GM04503 (cell line): ENCODE data around the gene MBD3L3.
"Not testable (repeated sequence)": the region's sequence is repeated elsewhere in the genome, so short reads cannot be mapped to it uniquely, and the experiment has no call there.

Source experiments
- DNase-seq: peaks from one replicate; pipeline ENCODE4 v3.0.0-alpha.2; 2012; ENCODE audit warnings: low read depth

The MBD3L3 gene

DNA sequence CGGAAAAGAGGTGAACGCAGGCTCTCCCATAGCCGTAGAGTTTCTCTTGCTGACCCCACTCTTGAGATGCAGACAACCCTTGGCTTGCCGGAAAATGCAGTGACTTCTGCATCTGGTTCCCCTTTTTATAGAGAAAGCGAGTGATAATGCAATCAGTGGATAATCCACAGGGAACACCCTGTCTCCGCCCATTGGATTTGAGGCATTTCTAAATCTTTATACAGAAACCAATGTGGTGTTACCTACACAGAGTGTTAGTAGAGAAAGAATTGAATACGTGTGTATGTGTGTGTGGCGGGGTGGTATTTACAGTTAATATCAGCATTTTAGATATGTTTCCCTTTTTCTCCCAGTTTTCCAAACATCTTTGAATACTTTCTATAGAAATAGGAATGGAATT is at the start of gene MBD3L3:
TSS of gene MBD3L3 (minus strand) at position 101 of the 400 bp plus-strand sequence. CDS start at position 30, 71 bp downstream.
- not testable (repeated sequence) for DNase-seq

DNA sequence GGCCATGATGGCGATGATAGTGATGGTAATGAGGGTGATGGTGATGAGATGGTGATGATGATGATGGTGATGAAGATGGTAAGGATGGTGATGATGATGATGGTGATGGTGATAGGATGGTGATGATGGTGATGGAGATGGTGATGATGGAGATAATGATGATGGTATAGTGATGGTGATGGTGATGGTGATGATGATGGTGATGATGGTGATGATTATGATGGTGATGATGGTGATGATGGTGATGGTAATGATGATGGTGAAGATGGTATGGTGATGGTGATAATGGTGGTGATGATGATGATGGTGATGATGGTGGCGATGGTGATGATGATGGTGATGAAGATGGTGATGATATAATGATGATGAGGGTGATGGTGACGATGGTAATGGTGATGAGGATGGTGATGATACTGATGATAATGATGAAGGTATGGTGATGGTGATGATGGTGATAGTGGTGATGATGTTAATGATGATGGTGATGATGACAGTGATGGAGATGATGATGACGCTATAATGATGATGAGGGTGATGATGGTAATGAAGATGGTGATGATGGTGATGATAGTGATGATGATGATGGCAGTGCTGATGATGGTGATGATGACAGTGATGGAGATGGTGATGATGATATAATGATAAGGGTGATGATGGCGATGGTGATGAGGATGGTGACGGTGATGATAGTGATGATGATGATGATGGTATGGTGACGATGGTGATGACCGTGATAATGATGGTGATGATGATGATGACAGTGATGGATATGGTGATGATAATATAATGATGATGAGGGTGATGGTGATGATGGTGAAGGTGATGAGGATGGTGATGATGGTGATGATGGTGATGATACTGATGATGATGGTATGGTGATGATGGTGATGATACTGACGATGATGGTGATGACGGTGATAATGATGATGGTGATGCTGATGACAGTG is 48.5 kb upstream of the MBD3L3 start:
- DNase-seq: no peak

DNA sequence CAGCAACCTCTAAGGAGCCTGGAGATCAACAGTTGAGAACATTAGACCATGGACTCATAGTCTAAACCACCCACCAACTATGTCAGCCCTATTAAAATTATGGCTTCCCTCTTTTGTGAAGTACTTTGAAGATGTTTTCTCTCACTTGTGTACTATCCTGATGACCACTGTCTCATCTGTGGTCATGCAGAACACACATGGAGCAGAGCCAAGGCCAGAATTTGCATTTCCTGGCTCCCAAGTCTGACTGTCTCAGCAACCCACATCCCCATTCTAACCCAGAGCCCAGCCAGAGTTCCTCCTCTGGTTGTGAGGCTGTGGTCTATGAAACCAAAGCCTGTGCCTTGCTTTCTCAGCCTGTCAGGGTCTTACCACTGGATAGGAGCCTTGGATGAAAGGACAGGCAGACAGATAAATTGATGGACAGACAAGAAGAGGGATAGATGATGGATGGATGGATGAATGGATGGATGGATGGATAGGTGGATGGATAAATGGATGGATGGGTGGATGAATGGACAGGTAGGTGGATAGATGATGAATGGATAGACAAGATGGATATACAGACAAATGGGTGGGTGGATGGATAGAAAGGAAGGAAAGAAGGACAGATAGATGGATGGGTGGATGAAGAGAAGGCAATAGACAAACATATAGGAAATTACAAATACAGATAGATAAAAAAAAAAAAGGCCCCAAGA is 46.4 kb upstream of the MBD3L3 start:
- DNase-seq: no peak

GRCh38 chr19:7101498-7102253 is 43.2 kb upstream of the MBD3L3 start:
- no peak for DNase-seq

GRCh38 chr19:7099597-7099921 is 41.1 kb upstream of the MBD3L3 start:
- no peak for DNase-seq

DNA sequence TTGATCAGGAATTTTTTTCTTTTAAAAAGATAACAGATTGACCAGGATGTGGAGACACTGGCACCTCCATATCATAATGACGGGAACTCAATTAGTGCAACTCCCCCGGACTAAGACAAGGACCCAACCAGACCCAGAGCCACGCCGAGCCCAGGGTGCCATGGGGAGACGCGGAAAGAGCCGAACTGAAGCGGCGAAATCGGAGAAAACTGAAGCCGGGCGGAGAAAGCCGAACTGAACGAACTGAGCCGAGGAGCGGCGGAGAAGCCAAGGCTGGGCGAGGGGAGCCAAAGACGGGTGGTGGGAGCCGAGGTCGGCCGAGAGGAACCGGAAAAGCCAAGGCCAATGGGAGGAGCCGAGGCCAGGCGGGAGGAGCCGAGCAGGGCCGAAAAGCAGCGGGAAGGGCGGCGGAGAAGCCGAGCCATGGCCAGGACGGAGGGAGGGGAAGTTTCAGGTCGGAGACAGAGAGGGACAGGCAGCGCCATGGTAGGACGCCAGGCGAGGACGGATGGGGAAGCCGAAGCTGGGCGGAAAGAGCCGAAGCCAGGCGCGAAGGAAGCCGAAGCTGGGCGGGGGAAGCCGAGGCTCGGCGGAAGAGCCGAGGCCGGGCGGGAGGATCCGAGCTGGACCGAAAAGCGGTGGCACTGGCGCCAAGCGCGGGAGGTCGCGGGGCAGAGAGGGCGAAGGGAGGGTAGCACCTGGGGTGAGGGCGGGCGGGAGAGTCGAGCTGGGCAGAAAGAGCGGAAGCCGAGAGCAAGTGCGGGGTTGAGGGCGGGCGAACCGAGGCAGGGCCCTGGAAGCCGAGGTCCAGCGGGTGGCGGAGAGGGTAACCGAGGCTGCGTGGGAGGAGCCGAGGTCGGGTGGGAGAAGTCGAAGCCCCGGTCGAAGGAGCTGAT is 40.5 kb upstream of the MBD3L3 start:
- DNase-seq: peak; percentile 50

DNA sequence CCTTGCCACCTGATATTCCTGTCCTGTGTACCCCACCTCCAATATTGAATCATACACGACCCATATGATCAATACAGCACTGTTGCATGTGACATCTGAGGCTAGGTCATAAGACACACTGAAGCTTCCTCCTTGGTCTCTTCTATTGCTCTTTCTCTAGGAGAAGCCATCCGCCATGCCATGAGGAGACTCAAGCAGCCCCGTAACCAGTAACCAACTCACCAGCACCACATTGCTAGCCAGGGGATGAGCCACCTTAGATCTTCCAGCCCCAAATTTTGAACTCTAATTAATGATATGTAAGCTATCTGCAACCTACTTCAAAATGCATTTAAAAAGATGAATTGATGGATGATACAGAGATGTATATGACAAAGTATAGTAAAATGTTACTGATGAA is 39.6 kb upstream of the MBD3L3 start:
- no peak for DNase-seq

DNA sequence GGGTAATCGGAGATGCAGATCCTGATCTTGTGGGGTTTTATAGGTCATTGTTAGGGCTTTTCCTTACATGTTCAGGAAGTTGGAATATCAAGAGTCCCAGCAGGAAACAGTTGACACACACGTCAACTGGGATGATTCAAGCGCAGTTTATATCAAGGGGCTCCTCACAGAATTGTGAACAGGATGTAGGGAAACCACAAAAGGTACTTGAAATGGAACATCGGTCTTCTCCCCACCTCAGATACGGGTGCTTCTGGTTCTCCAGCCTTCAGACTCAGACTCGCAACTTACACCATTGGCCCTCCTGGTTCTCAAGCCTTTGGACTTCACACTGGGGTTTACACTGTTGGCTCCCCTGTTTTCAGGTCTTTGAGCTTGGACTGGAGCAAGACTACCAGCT is 30.5 kb upstream of the MBD3L3 start:
- no peak for DNase-seq

- no peak for DNase-seq
These were observed 24.8 kb upstream of the MBD3L3 start for GRCh38 chr19:7083076-7083956.

GRCh38 chr19:7078008-7078407 is 19.5 kb upstream of the MBD3L3 start:
- DNase-seq: no peak

GRCh38 chr19:7076151-7076550 is 17.7 kb upstream of the MBD3L3 start:
- no peak for DNase-seq

DNA sequence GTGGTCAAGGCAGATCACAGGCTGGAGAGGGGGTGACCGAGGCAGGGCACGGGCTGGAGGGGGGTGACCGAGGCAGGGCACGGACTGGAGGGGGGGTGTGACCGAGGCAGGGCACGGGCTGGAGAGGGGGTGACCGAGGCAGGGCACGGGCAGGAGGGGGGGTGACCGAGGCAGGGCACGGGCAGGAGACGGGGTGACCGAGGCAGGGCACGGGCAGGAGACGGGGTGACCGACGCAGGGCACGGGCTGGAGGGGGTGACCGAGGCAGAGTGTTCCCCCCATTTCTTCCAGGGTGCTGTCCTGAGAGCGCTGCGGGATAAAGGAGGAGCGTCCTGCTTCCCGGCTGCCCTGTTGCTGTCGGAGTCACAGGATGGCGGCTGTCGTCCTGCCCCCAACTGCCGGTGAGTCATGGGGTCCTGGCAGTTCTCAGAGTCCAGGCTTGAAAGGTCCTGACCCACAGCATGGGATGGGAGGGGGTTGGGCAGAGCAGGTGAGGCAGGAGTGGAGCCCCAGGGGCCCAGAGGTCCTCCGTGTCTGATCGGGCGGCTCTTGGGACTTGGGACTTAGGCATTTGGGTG is 16.3 kb upstream of the MBD3L3 start:
- DNase-seq: no peak

DNA sequence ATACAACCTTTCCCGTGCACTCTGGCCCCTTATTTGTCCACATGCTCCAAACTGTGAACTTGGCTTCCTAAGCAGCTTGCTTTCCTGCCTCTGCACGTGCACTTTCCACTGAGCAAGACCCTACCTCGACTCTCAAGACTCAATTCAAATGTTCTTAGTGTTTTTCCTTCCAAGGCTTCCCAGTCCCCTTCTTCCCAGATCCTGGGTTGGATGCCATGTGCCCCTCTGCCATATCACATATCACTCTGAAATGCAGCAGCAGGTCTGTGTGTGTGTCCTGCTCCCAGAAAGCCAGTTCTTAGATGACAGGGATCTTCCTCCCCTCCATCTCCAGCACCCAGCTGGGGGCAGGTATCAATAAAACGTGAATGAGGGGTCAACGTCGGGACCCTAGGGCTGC is 14.1 kb upstream of the MBD3L3 start:
- no peak for DNase-seq

GRCh38 chr19:7069904-7070226 is 11.4 kb upstream of the MBD3L3 start:
- DNase-seq: no peak

DNA sequence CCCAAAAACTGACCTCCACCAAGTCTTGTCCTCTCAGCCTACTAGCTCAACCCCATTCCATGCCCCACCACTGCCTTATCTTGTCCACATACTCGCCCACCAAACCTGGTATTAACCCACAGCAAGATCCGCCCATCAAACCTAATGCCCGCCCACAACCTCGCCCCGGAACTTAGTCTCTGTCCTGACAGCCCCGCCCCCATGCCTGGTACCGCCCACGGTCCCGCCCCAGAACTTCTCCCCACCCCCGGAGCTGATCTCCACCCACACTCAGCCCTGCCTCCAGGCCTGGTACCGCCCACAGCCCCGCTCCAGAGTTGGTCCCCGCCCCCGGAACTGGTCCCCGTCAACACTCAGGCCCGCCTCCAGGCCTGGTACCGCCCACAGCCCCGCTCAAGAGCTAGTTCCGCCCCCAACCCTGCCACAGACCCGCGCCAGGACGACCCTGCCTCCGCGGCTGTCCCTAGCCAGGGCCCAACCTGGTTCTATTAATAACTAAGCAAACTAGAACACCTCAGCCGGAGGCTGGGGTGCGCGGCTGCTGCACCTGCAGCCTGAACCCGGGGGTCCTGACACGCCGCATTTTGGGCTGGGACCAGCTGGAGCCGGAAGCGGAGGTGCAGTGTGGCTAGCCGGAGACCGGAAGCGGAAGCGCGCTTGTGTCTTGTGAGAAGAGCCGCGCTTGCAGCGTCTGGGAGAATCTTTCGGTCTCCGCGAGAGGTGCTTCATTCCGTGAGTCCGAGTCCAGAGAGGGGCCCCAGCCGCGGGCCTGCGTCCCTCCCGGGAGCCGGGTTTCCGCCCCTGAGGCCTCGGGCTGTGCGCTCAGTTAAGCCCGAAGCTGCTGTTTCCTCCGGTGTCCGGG is 10.8 kb upstream of the MBD3L3 start, which contains the start of gene ZNF557:
TSS of gene ZNF557 (plus strand) at position 662 of the 862 bp plus-strand sequence. CDS start 5,372 bp downstream, outside the sequence.
- peak; percentile 67 for DNase-seq

DNA sequence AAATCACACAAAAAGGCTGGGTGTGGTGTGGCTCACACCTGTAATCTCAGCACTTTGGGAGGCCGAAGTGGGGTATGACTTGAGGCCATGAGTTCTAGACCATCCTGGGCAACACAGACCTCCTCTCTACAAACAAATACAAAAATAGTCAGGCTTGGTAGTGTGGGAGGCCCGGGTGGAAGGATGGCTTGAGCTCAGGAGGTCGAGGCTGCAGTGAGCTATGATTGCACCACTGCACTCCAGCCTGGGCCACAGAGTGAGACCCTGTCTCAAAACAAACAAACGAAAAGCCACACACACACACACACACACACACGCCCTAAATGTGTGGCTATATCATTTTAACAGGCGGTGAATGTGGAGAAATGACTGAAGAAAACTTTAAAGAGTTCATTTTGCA is 10.1 kb upstream of the MBD3L3 start:
- no peak for DNase-seq

DNA sequence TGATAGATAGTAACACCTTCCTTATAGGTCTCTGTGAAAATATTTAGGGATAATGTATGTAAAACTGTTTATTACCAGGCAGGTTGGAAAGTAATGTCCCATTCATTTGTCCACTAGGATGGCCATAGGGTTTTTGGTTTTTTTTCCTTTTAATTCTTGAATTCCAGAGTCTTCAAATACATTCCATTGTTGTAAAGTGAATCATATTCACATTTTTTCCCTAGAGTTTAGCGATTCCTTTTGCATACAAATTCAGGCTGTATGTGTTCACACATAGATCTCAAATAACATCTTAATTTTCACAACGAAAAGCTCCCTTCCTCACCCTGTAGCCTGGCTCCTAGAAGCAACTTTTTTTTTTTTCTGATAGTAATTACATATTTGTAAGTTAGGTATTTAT is 9.2 kb upstream of the MBD3L3 start:
- DNase-seq: peak; percentile 26

DNA sequence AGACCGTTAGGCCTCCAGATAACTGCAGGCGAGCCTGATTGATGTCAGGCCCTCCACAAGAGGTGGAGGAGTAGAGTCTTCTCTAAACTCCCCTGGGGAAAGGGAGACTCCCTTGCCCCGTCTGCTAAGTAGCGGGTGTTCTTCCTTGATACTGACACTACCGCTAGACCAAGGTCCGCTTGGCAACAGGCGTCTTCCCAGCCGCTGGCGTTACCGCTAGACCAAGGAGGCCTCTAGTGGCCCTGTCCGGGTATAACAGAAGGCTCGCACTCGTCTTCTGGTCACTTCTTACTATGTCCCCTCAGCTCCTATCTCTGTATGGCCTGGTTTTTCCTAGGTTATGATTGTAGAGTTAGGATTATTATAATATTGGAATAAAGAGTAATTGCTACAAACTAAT is 8.6 kb upstream of the MBD3L3 start:
- not testable (repeated sequence) for DNase-seq

DNA sequence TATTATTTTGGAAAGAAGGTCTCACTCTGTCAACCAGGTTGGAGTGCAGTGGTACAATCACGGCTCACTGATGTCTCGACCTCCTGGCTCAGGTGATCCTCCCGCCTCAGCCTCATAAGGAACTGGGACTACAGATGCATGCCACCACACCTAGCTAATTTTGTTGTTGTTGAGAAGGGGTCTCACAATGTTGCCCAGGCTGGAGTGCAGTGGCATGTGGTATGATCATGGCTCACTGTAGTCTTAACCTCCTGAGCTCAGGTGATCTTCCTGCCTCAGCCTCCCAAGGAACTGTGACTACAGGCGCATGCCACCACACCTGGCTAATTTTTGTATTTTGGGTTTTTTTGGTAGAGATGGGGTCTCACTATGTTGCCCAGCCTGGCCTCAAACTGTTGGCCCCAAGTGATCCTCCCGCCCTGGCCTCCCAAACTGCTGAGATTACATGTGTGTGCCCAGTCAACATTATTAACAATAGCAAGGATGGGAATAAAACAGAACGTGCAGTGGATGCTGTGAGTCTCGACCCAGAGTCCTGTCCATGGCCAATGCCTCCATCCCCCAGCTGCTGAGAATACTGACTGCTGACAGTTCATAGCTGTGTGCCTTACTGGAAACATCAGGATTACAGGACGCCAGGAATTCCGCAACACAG is 5.4 kb upstream of the MBD3L3 start:
- no peak for DNase-seq
